Vagina (tissue), 2 donors: ENCODE data around the gene SIGLEC15. TPM values are rescaled to one million over a fixed set of nuclear protein-coding genes. Genes with fewer than 3 reads are reported as not detected.

Experiments used
- DNase-seq, 2 donors: peaks; one replicate each; pipeline ENCODE4 v3.0.0-alpha.2; 2017; ENCODE audit errors: extremely low spot score in 2 of 2
- H3K27ac ChIP-seq: fragments of 200-600 bp; sonication (generic); one replicate; pipeline ENCODE4 v1.5.1; 2019
- H3K27me3 ChIP-seq: fragments of 200-600 bp; sonication (generic); one replicate; pipeline ENCODE4 v1.5.1; 2019
- H3K36me3 ChIP-seq, 2 donors: fragments of 200-600 bp; sonication (generic); one replicate each; pipeline ENCODE4 v1.5.1; 2017 to 2019
- H3K4me1 ChIP-seq: fragments of 200-600 bp; sonication (generic); one replicate; pipeline ENCODE4 v1.5.1; 2019
- H3K4me3 ChIP-seq, 2 donors: fragments of 200-600 bp; sonication (generic); 1 replicate in 1 of 2; 2 replicates in 1 of 2; pipeline ENCODE4 v1.5.1; 2016 to 2019
- H3K9me3 ChIP-seq: fragments of 200-600 bp; sonication (generic); one replicate; pipeline ENCODE4 v1.5.1; 2019
- CTCF ChIP-seq, 3 experiments: fragments of 450-650 bp in 2 of 3; fragments of 200-600 bp in 1 of 3; sonication (generic) in 1 of 3; IDR thresholded peaks; one replicate each; pipeline ENCODE4 v1.5.1; 2017 to 2019; ENCODE audit warnings: antibody characterized with exemption in 3 of 3, mild to moderate bottlenecking in 2 of 3, moderate library complexity in 2 of 3
- POLR2A ChIP-seq, 2 donors: fragments of 450-650 bp; IDR thresholded peaks; one replicate each; pipeline ENCODE4 v1.6.1; 2017; ENCODE audit warnings: antibody characterized with exemption in 2 of 2, mild to moderate bottlenecking in 2 of 2, moderate library complexity in 2 of 2
- POLR2AphosphoS5 ChIP-seq, 2 donors: sonication (generic); formaldehyde crosslinking; IDR thresholded peaks; one replicate each; pipeline ENCODE4 v1.9.0; 2017; ENCODE audit warnings: antibody characterized with exemption in 2 of 2, mild to moderate bottlenecking in 2 of 2, low read depth in 1 of 2; ENCODE audit not compliant: insufficient read depth in 1 of 2
- intact Hi-C: fragments of 100-400 bp; cut with DNase I; formaldehyde crosslinking; loops from one replicate; pipeline ENCODE4 v1.15.1; 2023
- total RNA-seq: library from RNA; depleted of rRNA; stranded (reverse); fragments of >200 nt; gene quantifications from one replicate; pipeline ENCODE4 v1.2.3, GENCODE V29; 2016

Gene SIGLEC15
- total RNA-seq, 1 donor from 2014 or later, result not detected

GRCh38 chr18:45865466-45865865 is 40.0 kb downstream of the SIGLEC15 start:
- Histone ChIP-seq H3K4me3 (no peak overlapping the region), H3K36me3 (peaks cover 0 to 45% of the 10 kb centered on the region in 2 donors), H3K4me1 (no peaks in the 10 kb centered on the region), H3K27ac (no peak overlapping the region), H3K9me3 (no peaks in the 10 kb centered on the region), H3K27me3 (no peaks in the 10 kb centered on the region)
- intact Hi-C loops, result no loop called here
- TF ChIP-seq CTCF (IDR thresholded peaks at IDR 0.05) (no peak), POLR2A (IDR thresholded peaks at IDR 0.05) (no peak), POLR2AphosphoS5 (IDR thresholded peaks at IDR 0.05; ENCODE audit: insufficient read depth in 1 of 2, low read depth in 1 of 2) (no peak)
- no peak for DNase-seq

GRCh38 chr18:45870419-45870818 is 44.9 kb downstream of the SIGLEC15 start:
- H3K27me3 ChIP-seq, result no peaks in the 10 kb centered on the region
- intact Hi-C loops, result loop anchor here (10.0 kb wide), 1 partner anchor 186 kb away; no protein-coding TSS in a partner anchor
- no peak overlapping the region for H3K4me3 ChIP-seq
- no peaks in the 10 kb centered on the region for H3K9me3 ChIP-seq
- no peaks in the 10 kb centered on the region for H3K4me1 ChIP-seq
- H3K27ac ChIP-seq, result no peak overlapping the region
- DNase-seq, result no peak
- TF ChIP-seq POLR2AphosphoS5 (IDR thresholded peaks at IDR 0.05; ENCODE audit: insufficient read depth in 1 of 2, low read depth in 1 of 2) (no peak), POLR2A (IDR thresholded peaks at IDR 0.05) (no peak), CTCF (IDR thresholded peaks at IDR 0.05) (no peak)
- peaks cover 0 to 23% of the 10 kb centered on the region in 2 donors for H3K36me3 ChIP-seq

DNA sequence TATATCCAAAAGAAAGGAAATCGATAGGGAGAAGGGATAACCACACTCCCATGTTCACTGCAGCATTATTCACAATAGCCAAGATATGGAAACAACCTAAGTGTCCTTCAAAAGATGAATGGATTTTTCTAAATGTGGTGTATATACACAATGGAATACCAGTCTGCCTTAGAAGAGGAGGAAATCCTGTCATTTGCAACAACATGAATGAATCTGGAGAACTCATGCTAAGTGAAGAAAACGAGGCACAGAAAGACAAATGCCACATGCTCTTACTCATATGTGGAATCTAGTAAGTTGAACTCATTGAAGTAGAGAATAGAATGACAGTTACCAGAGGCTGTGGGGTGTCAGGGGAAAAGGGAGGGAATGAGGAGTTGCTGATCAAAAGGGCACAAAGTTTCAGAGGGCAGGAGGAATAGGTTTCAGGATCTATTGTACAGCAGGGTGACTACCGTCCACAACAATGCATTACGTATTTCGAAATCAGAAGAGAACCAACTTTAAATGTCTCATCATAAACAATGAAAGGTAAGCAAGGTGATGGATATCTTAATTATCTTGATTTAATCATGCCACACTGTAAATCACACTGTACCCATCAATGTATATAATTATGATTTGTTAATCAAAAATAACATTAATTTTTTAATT is 46.1 kb downstream of the SIGLEC15 start:
- Histone ChIP-seq H3K36me3 (peaks cover 0 to 28% of the 10 kb centered on the region in 2 donors), H3K4me3 (no peak overlapping the region), H3K4me1 (no peaks in the 10 kb centered on the region), H3K27me3 (no peaks in the 10 kb centered on the region), H3K27ac (no peak overlapping the region), H3K9me3 (no peaks in the 10 kb centered on the region)
- intact Hi-C loops, result loop anchor here (10.0 kb wide), 1 partner anchor 187 kb away; no protein-coding TSS in a partner anchor
- DNase-seq, result no peak
- TF ChIP-seq CTCF (IDR thresholded peaks at IDR 0.05), result no peak
- no peak for TF ChIP-seq POLR2A (IDR thresholded peaks at IDR 0.05)
- no peak for TF ChIP-seq POLR2AphosphoS5 (IDR thresholded peaks at IDR 0.05; ENCODE audit: insufficient read depth in 1 of 2, low read depth in 1 of 2)

GRCh38 chr18:45874491-45875184 is 49.2 kb downstream of the SIGLEC15 start:
- TF ChIP-seq CTCF (IDR thresholded peaks at IDR 0.05), result no peak
- no peak for TF ChIP-seq POLR2AphosphoS5 (IDR thresholded peaks at IDR 0.05; ENCODE audit: insufficient read depth in 1 of 2, low read depth in 1 of 2)
- TF ChIP-seq POLR2A (IDR thresholded peaks at IDR 0.05), result no peak
- Histone ChIP-seq H3K27ac (no peak overlapping the region), H3K4me3 (no peak overlapping the region), H3K36me3 (peaks cover 0 to 40% of the 10 kb centered on the region in 2 donors), H3K9me3 (no peaks in the 10 kb centered on the region), H3K4me1 (no peaks in the 10 kb centered on the region), H3K27me3 (no peaks in the 10 kb centered on the region)
- intact Hi-C loops, result loop anchor here (10.0 kb wide), 1 partner anchor 190 kb away; no protein-coding TSS in a partner anchor
- no peak for DNase-seq

DNA sequence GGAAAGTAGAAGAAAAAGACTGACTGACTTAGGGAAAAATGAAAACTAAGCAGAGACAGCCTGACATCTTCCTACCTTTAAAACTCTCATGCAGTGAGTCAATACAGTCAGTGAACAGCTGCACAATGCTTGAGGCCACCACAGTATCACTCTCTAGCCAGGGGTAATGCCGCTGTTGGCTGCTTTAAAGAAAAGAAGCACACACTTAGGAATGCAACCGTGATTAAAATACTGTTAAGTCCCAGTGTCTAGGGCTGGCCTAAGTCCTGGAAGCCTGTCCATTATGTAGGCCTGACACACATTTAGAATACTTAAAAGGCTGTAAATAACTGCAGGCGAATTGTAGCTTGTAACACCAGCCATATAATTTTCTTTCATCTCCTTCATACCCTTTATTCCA is 50.7 kb downstream of the SIGLEC15 start:
- H3K4me1 ChIP-seq, result no peaks in the 10 kb centered on the region
- no peak overlapping the region for H3K27ac ChIP-seq
- intact Hi-C loops, result loop anchor here (10.0 kb wide), 1 partner anchor 191 kb away; no protein-coding TSS in a partner anchor
- H3K36me3 ChIP-seq, result peaks cover 0 to 33% of the 10 kb centered on the region in 2 donors
- TF ChIP-seq CTCF (IDR thresholded peaks at IDR 0.05), result no peak
- TF ChIP-seq POLR2AphosphoS5 (IDR thresholded peaks at IDR 0.05; ENCODE audit: insufficient read depth in 1 of 2, low read depth in 1 of 2), result no peak
- TF ChIP-seq POLR2A (IDR thresholded peaks at IDR 0.05), result no peak
- no peaks in the 10 kb centered on the region for H3K27me3 ChIP-seq
- H3K9me3 ChIP-seq, result no peaks in the 10 kb centered on the region
- H3K4me3 ChIP-seq, result no peak overlapping the region
- no peak for DNase-seq
